GM23338 (cell line): ENCODE measurements around the gene MAP1LC3B2. TPM values are rescaled to one million over a fixed set of nuclear protein-coding genes. Genes with fewer than 3 reads are reported as not detected.
A peak's percentile ranks its signal among the peaks of the same experiment; 100 is the strongest.

Experiments
- ATAC-seq: fragments of 200-7000 bp; cut with Tn5 transposase; 3 replicates; pipeline ENCODE4 v1.9.1; 2020
- DNase-seq: peaks from one replicate; pipeline ENCODE4 v3.0.0-alpha.2; 2015; ENCODE audit warnings: low spot score
- H2AFZ ChIP-seq: fragments of 200-600 bp; sonication (generic); 2 replicates; pipeline ENCODE4 v1.8.0; 2016; ENCODE audit warnings: antibody characterized with exemption, mild to moderate bottlenecking, moderate library complexity
- H3F3A ChIP-seq: fragments of 200-600 bp; sonication (generic); replicated peaks from 2 replicates; pipeline ENCODE4 v1.8.0; 2017; ENCODE audit warnings: antibody characterized with exemption, mixed run types, low read depth
- H3K27ac ChIP-seq: fragments of 200-600 bp; sonication (generic); 2 replicates; pipeline ENCODE4 v1.6.1; 2016; ENCODE audit warnings: low read depth
- H3K27me3 ChIP-seq: fragments of 200-600 bp; sonication (generic); 2 replicates; pipeline ENCODE4 v1.8.0; 2016; ENCODE audit warnings: mild to moderate bottlenecking, mixed run types, moderate library complexity; ENCODE audit not compliant: insufficient read depth
- H3K36me3 ChIP-seq: fragments of 200-600 bp; sonication (generic); 2 replicates; pipeline ENCODE4 v1.8.0; 2016; ENCODE audit warnings: mild to moderate bottlenecking; ENCODE audit not compliant: insufficient read depth
- H3K4me1 ChIP-seq: fragments of 200-600 bp; sonication (generic); 2 replicates; pipeline ENCODE4 v1.8.0; 2016; ENCODE audit warnings: mild to moderate bottlenecking, moderate library complexity; ENCODE audit not compliant: insufficient read depth
- H3K4me2 ChIP-seq: fragments of 200-600 bp; sonication (generic); 2 replicates; pipeline ENCODE4 v1.7.1; 2017; ENCODE audit warnings: mixed run types
- H3K4me3 ChIP-seq: fragments of 200-600 bp; sonication (generic); 2 replicates; pipeline ENCODE4 v1.6.1; 2016; ENCODE audit warnings: mixed run types
- H3K79me2 ChIP-seq: fragments of 200-600 bp; sonication (generic); replicated peaks from 2 replicates; pipeline ENCODE4 v1.8.0; 2017; ENCODE audit warnings: mild to moderate bottlenecking; ENCODE audit not compliant: insufficient read depth
- H3K9me2 ChIP-seq: fragments of 200-600 bp; sonication (generic); 2 replicates; pipeline ENCODE4 v1.8.0; 2017; ENCODE audit not compliant: insufficient read depth
- H4K20me1 ChIP-seq: fragments of 200-600 bp; sonication (generic); replicated peaks from 2 replicates; pipeline ENCODE4 v1.8.0; 2017; ENCODE audit warnings: mild to moderate bottlenecking; ENCODE audit not compliant: insufficient read depth
- H3K27ac Mint-ChIP-seq: 2 replicates; pipeline ENCODE4 v1.8.0; 2020; ENCODE audit warnings: inconsistent platforms, mild to moderate bottlenecking, moderate library complexity, mixed read lengths
- H3K27me3 Mint-ChIP-seq: 3 replicates; pipeline ENCODE4 v1.8.0; 2022; ENCODE audit warnings: low read depth, mild to moderate bottlenecking, moderate library complexity, mixed read lengths, inconsistent platforms; ENCODE audit not compliant: insufficient read depth, poor library complexity
- H3K36me3 Mint-ChIP-seq: 3 replicates; pipeline ENCODE4 v1.8.0; 2021; ENCODE audit warnings: low read depth, mild to moderate bottlenecking, inconsistent platforms, moderate library complexity, mixed read lengths
- H3K4me1 Mint-ChIP-seq: 3 replicates; pipeline ENCODE4 v1.8.0; 2020; ENCODE audit warnings: mild to moderate bottlenecking, inconsistent platforms, mixed read lengths
- H3K4me3 Mint-ChIP-seq: 3 replicates; pipeline ENCODE4 v1.8.0; 2021; ENCODE audit warnings: moderate library complexity, mild to moderate bottlenecking, inconsistent platforms, mixed read lengths
- H3K9me3 Mint-ChIP-seq: 3 replicates; pipeline ENCODE4 v1.8.0; 2020; ENCODE audit warnings: moderate library complexity, mild to moderate bottlenecking, inconsistent platforms, mixed read lengths
- CREB1 ChIP-seq: fragments of 250-450 bp; sonication (Bioruptor Pico); IDR thresholded peaks from 2 replicates; pipeline ENCODE4 v1.5.0; 2020; ENCODE audit warnings: low read depth, mild to moderate bottlenecking, moderate library complexity
- CTCF ChIP-seq, 2 experiments: fragments of 200-600 bp in 1 of 2; sonication (generic) in 1 of 2; conservative IDR thresholded peaks; 2 replicates each; pipeline versions ENCODE4 v1.5.1 to v1.6.1; 2016 to 2017; ENCODE audit warnings: antibody characterized with exemption in 2 of 2, low read depth in 2 of 2, mild to moderate bottlenecking in 2 of 2, moderate library complexity in 1 of 2
- ETS1 ChIP-seq: IDR thresholded peaks from 2 replicates; pipeline ENCODE4 v1.6.1; 2016; ENCODE audit warnings: antibody characterized with exemption
- EZH2 ChIP-seq: fragments of 200-600 bp; sonication (generic); IDR thresholded peaks from one replicate; pipeline ENCODE4 v1.8.0; 2017; ENCODE audit warnings: antibody characterized with exemption, mild to moderate bottlenecking, low read depth; ENCODE audit not compliant: unreplicated experiment
- EZH2phosphoT487 ChIP-seq: fragments of 200-600 bp; sonication (generic); IDR thresholded peaks from one replicate; pipeline ENCODE4 v1.8.1; 2018; ENCODE audit warnings: antibody characterized with exemption; ENCODE audit not compliant: unreplicated experiment
- JUNB ChIP-seq: IDR thresholded peaks from one replicate; pipeline ENCODE4 v1.6.1; 2016; ENCODE audit warnings: antibody characterized with exemption; ENCODE audit not compliant: unreplicated experiment
- NANOG ChIP-seq: IDR thresholded peaks from 2 replicates; pipeline ENCODE4 v1.6.1; 2016; ENCODE audit warnings: antibody characterized with exemption, borderline replicate concordance
- POLR2AphosphoS5 ChIP-seq: IDR thresholded peaks from 2 replicates; pipeline ENCODE4 v1.6.1; 2016; ENCODE audit warnings: antibody characterized with exemption, low read depth
- REST ChIP-seq: IDR thresholded peaks from one replicate; pipeline ENCODE4 v1.6.1; 2018; ENCODE audit warnings: antibody characterized with exemption; ENCODE audit not compliant: unreplicated experiment
- STAT1 ChIP-seq: IDR thresholded peaks from one replicate; pipeline ENCODE4 v1.6.1; 2016; ENCODE audit warnings: antibody characterized with exemption; ENCODE audit not compliant: unreplicated experiment
- ZNF114 ChIP-seq: fragments of 250-450 bp; sonication (Bioruptor Pico); IDR thresholded peaks from 2 replicates; pipeline ENCODE4 v1.5.0; 2020; ENCODE audit warnings: mild to moderate bottlenecking, moderate library complexity
- ZNF331 ChIP-seq: fragments of 250-450 bp; sonication (Bioruptor Pico); IDR thresholded peaks from 2 replicates; pipeline ENCODE4 v1.5.0; 2020; ENCODE audit warnings: low read depth, mild to moderate bottlenecking, moderate library complexity
- polyA plus RNA-seq: library from polyadenylated mRNA; unstranded; fragments of >200 nt; fragmentation: Nextera tagmentation; extraction: Ambion mirVana; gene quantifications from 2 replicates; pipeline ENCODE4 v1.2.1, GENCODE V29; 2016
- total RNA-seq: library from RNA; depleted of rRNA; stranded (reverse); fragments of >200 nt; shearing (Covaris generic); gene quantifications from 2 replicates; pipeline ENCODE4 v1.2.3, GENCODE V29; 2014
- TF ChIP-seq, protein P1 (sequence below): fragments of 250-450 bp; sonication (Bioruptor Pico); IDR thresholded peaks from 2 replicates; pipeline ENCODE4 v1.5.0; 2020; ENCODE audit warnings: mild to moderate bottlenecking, moderate library complexity

Gene MAP1LC3B2
- total and polyA plus RNA-seq, 2 experiments from 2014 or later, result 1.3 to 6.7 TPM

DNA sequence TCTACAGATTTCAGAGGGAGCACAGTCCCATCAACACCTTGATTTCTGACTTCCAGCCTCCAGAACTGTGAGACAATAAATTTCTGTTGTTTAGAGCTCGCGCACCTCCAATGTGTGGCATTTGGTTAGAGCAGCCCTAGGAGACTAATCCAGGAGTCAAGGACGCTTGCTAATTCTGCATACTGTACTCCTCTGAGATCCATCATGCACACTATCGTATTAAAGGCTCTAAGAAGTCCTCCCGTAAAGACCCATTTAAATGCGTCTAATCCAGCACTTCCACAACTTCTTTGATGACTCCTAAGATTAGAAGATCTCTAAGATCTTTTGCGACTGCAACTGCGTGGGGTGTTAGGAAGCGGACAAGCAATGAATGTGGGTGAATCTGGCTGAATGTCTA, 30.4 kb downstream of the MAP1LC3B2 start:
- H2AFZ ChIP-seq, result 0 out of 2 replicates have a peak overlapping the region, but pooled peaks have one; percentile 52
- no peaks in the 10 kb centered on the region for H3F3A ChIP-seq
- Mint-ChIP-seq H3K27ac (no peak overlapping the region), H3K27me3 (peaks cover 3% of the 10 kb centered on the region), H3K4me3 (no peak overlapping the region), H3K9me3 (peaks cover 8% of the 10 kb centered on the region; the same call in 2 of the 3 replicates), H3K36me3 (peaks cover 10% of the 10 kb centered on the region), H3K4me1 (no peaks in the 10 kb centered on the region; the same call in 2 of the 3 replicates)
- H3K4me2 ChIP-seq, result no peak overlapping the region
- no peaks in the 10 kb centered on the region for H3K27me3 ChIP-seq
- no peak overlapping the region for H3K27ac ChIP-seq
- H4K20me1 ChIP-seq, result no peaks in the 10 kb centered on the region
- TF ChIP-seq POLR2AphosphoS5, result no peak
- TF ChIP-seq JUNB, result no peak
- TF ChIP-seq EZH2phosphoT487, result no peak
- TF ChIP-seq ZNF331 (CRISPR knock-in tag), result no peak
- TF ChIP-seq REST, result no peak
- TF ChIP-seq CREB1 (CRISPR knock-in tag), result no peak
- TF ChIP-seq, protein P1, sequence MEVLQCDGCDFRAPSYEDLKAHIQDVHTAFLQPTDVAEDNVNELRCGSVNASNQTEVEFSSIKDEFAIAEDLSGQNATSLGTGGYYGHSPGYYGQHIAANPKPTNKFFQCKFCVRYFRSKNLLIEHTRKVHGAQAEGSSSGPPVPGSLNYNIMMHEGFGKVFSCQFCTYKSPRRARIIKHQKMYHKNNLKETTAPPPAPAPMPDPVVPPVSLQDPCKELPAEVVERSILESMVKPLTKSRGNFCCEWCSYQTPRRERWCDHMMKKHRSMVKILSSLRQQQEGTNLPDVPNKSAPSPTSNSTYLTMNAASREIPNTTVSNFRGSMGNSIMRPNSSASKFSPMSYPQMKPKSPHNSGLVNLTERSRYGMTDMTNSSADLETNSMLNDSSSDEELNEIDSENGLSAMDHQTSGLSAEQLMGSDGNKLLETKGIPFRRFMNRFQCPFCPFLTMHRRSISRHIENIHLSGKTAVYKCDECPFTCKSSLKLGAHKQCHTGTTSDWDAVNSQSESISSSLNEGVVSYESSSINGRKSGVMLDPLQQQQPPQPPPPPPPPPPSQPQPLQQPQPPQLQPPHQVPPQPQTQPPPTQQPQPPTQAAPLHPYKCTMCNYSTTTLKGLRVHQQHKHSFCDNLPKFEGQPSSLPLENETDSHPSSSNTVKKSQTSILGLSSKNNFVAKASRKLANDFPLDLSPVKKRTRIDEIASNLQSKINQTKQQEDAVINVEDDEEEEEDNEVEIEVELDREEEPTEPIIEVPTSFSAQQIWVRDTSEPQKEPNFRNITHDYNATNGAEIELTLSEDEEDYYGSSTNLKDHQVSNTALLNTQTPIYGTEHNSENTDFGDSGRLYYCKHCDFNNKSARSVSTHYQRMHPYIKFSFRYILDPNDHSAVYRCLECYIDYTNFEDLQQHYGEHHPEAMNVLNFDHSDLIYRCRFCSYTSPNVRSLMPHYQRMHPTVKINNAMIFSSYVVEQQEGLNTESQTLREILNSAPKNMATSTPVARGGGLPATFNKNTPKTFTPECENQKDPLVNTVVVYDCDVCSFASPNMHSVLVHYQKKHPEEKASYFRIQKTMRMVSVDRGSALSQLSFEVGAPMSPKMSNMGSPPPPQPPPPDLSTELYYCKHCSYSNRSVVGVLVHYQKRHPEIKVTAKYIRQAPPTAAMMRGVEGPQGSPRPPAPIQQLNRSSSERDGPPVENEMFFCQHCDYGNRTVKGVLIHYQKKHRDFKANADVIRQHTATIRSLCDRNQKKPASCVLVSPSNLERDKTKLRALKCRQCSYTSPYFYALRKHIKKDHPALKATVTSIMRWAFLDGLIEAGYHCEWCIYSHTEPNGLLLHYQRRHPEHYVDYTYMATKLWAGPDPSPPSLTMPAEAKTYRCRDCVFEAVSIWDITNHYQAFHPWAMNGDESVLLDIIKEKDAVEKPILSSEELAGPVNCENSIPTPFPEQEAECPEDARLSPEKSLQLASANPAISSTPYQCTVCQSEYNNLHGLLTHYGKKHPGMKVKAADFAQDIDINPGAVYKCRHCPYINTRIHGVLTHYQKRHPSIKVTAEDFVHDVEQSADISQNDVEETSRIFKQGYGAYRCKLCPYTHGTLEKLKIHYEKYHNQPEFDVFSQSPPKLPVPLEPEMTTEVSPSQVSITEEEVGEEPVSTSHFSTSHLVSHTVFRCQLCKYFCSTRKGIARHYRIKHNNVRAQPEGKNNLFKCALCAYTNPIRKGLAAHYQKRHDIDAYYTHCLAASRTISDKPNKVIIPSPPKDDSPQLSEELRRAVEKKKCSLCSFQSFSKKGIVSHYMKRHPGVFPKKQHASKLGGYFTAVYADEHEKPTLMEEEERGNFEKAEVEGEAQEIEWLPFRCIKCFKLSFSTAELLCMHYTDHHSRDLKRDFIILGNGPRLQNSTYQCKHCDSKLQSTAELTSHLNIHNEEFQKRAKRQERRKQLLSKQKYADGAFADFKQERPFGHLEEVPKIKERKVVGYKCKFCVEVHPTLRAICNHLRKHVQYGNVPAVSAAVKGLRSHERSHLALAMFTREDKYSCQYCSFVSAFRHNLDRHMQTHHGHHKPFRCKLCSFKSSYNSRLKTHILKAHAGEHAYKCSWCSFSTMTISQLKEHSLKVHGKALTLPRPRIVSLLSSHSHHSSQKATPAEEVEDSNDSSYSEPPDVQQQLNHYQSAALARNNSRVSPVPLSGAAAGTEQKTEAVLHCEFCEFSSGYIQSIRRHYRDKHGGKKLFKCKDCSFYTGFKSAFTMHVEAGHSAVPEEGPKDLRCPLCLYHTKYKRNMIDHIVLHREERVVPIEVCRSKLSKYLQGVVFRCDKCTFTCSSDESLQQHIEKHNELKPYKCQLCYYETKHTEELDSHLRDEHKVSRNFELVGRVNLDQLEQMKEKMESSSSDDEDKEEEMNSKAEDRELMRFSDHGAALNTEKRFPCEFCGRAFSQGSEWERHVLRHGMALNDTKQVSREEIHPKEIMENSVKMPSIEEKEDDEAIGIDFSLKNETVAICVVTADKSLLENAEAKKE (CRISPR knock-in tag), result no peak
- no peak for TF ChIP-seq ETS1
- no peak for TF ChIP-seq NANOG
- no peak for TF ChIP-seq ZNF114 (CRISPR knock-in tag)
- TF ChIP-seq EZH2, result no peak
- no peak for TF ChIP-seq STAT1
- no peak for TF ChIP-seq CTCF (conservative IDR thresholded peaks at IDR 0.05; ENCODE audit: low read depth in 2 of 2)
- no peaks in the 10 kb centered on the region for H3K4me1 ChIP-seq
- DNase-seq (no peak), ATAC-seq (no peak)
- H3K36me3 ChIP-seq, result peaks cover 3% of the 10 kb centered on the region; the same call in 1 of the 2 replicates
- H3K9me2 ChIP-seq, result peaks cover 12% of the 10 kb centered on the region
- no peaks in the 10 kb centered on the region for H3K79me2 ChIP-seq
- no peak overlapping the region for H3K4me3 ChIP-seq
